ENCODE results near the gene CHST12.
"Not testable (repeated sequence)": the region's sequence is repeated elsewhere in the genome, so short reads cannot be mapped to it uniquely, and the experiment has no call there.

CHST12 gene

DNA sequence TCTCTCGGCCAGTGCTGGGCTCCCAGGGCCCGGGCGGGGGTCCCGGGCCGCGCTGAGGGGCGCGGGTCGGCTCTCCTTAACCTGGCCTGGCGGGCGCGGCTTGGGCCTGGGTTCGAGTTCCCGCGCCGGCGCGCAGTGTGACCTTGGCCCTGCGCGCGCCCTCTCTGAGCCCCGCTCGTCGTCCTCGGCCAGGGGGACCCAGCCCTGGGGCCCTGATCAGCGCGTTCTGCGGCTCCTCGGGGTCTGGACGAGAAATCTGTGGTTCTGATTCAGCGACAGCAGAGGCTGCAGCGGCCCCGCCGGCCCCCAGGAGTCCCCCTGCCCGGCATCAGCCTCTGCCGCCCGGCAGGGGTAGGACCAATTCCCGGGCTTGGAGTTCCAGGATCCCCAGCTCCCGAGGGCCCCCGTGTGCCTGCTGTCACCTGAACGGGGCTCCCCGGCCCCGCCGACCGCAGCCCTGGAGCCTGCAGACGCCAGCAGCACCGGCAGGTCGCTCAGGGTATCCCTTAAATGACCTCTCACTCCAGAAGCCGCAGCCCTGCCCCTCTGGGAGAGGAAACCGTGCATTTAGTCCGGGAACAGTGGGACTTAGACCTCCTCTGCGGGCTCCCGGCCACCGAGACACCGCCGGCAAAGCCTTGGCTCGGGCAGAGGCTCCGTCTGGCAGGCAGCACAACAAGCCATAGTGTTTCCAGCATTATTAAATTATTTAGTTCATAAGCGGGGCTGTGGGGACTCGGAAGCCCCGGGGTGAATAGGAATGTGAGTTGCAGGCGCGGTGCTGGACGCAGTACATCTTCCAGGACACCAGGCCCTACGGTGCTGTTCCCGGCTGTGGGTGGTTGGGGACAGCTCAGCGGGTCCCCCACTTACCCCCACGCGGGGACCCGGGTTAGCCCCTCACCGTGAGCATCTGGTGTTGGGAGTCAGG, 572 bp downstream of the CHST12 start:
- DNase-seq (ENCODE audit: low read depth, low spot score), result no peak

- DNase-seq (ENCODE audit: low read depth, low spot score), result no peak
Observed at GRCh38 chr7:2404714-2405119, 1.3 kb downstream of the CHST12 start.

DNA sequence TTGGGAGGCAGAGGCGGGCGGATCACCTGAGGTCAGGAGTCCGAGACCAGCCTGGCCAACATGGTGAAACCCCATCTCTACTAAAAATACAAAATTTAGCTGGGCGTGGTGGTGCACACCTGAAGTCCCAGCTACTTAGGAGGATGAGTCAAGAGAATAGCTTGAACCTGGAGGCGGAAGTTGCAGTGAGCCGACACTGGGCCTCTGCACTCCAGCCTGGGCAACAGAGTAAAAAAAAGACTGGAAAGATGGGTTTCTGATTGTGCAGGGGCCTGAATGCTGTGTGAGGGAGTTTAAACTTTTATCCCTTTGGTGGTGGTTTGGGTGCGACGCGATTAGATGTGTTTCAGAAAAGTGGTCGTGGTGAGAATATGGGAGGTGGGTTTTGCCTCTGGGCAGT, 1.8 kb downstream of the CHST12 start:
- DNase-seq (ENCODE audit: low read depth, low spot score), result no peak

GRCh38 chr7:2405601-2406345, 2.4 kb downstream of the CHST12 start:
- no peak for DNase-seq (ENCODE audit: low read depth, low spot score)

DNA sequence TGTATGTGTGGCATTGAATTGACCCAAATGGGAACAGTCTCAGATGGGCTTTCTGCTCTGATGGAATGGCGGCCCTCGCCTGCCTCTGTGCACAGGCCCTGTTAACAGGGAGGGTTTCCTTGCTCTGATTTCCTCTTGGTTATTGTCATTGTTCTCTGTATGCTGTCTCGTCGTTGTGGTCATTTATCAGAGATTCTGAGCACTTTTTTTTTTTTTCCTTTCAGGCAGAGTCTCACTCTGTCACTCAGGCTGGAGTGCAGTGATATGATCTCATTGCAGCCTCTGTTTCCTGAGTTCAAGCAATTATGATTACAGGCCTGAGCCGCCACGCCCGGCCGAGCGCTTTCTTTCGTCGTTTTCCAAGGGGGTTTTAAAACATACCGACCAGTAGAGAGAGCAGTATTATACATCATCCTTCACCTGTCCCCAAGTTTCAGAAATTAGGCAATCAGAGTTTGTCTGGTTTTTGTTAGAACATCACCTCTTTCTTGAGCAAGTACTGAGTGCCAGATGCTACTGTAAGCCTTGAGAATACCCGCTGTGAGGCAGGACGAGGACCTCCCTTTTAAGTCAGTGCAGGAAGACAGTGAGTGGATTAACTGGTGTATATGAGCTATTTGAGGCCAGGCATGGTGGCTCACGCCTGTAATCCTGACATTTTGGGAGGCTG, 6.5 kb downstream of the CHST12 start:
- DNase-seq (ENCODE audit: low read depth, low spot score), result no peak

DNA sequence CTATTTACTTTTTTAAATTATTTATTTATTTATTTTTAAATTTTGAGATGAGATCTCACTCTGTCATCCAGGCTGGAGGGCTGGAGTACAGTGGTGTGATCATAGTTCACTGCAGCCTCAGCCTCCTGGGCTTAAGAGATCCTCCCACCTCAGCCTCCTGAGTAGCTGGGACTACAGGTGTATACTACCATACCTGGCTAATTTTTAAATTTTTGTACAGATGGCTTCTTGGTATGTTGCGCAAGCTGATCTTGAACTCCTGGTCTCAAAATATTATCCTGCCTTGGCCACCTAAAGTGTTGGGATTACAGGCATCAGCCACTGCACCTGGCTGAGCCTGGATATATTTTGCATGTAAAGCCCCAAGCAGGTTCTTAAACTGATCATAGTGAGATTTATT, 7.6 kb downstream of the CHST12 start:
- DNase-seq (ENCODE audit: low read depth, low spot score), result no peak

- no peak for DNase-seq (ENCODE audit: low read depth, low spot score)
Observed at GRCh38 chr7:2411815-2412586, 8.6 kb downstream of the CHST12 start.

DNA sequence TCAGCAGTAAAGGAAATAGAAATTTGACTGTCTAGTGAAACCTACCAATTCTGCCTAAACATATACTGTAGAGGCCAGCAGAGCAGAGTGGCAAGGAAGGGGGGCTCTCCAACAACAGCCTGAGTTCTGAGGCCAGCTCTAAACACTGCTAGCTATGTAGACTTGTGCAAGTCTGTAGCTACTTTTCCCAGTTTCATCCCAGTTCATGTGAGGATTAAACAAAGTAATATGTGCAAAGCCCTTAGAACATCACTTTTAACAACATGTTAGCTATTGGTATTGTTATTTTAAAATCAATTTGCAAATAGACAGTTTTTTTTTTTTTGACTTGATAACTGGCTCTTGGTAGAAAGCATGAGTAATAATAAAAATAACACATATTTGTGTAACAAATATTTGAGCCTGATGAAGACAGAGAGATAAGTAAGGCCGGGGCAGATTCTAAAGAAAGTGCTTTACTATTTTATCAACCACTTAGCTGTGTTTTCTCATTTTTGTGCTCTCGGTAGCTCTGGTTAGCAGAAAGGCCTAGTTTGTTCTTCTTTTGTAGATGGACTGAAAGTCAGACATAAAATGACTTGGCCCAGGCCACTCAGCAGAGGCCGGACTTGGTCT, 9.3 kb downstream of the CHST12 start:
- DNase-seq (ENCODE audit: low read depth, low spot score), result no peak

DNA sequence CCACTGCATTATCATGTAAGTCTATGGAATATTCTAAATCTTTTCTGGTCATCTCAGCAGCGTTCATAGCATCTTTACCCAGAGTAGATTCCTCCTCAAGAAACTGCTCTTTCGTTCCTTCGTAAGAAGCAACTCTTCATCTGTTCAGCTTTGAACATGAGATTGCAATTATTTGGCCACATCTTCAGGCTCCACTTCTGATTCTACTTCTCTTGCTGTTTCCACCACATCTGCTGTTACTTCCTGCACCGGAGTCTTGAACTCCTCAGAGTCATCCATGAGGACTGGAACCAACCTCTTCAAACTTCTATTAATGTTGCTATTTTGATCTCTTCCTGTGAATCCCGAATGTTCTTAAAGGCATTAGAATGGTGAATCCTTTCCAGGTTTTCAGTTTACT, 12.7 kb downstream of the CHST12 start:
- no peak for DNase-seq (ENCODE audit: low read depth, low spot score)

DNA sequence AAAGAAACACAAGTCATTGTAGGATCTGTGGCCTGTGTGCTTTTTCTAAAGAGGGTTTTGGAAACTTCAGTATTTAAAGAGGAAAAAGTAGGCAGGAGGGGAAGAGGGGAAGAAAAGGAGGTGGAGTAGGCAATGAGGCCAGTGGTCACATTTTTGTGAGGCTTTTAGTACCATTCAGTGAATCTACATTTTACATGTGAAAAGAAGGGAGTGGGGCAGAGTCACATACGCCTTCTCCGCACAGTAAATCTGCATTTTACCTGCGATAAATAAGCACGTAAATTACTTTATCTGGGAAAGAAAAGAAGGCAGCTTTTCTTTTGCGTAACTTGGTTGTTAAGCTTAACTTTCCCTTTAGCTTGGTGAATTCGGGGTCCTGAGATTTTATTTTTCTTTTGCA, 13.2 kb downstream of the CHST12 start:
- no peak for DNase-seq (ENCODE audit: low read depth, low spot score)

DNA sequence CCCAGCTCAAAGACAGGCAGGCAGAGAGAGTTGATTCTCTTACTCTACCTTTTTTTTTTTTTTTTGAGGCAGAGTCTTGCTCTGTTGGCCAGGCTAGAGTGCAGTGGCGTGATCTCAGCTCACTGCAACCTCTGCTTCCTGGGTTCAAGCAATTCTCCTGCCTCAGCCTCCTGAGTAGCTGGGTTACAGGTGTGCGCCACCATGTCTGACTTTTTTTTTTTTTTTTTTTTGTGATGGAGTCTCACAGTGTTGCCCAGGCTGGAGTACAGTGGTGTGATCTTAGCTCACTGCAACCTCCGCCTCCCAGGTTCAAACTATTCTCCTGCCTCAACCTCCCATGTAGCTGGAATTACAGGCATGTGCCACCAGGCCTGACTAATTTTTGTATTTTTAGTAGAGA, 13.8 kb downstream of the CHST12 start:
- not testable (repeated sequence) for DNase-seq (ENCODE audit: low read depth, low spot score)

- no peak for DNase-seq (ENCODE audit: low read depth, low spot score)
Observed at GRCh38 chr7:2417981-2418481, 14.6 kb downstream of the CHST12 start.

DNA sequence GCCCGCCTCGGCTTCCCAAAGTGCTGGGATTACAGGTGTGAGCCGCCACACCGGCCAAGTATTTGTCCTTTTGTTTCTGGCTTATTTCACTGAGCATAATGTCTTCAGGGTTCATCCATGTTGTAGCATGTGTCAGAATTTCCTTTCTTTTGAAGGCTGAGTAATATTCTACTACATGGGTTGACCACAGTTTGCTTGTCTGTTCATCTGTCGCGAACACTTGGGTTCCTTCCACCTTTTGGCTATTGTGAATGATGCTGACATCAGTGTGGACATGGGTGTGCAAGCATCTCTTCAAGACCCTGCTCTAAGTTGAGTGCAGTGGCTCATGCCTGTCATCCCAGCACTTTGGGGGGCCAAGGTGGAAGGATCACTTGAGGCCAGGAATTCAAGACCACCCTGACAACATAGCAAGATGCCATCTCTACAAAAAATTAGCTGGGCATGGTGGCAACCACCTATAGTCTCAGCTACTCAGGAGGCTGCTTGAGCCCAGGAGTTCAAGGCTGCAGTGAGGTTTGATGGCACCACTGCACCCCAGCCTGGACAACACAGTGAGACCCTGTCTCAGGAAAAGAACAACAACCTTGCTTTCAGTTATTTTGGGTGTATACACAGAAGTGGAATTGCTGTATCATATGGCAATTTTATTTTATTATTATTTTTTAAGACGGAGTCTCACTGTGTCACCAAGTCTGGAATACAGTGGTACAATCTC, 17.0 kb downstream of the CHST12 start:
- no peak for DNase-seq (ENCODE audit: low read depth, low spot score)

- no peak for DNase-seq (ENCODE audit: low read depth, low spot score)
Observed at GRCh38 chr7:2421943-2422310, 18.5 kb downstream of the CHST12 start.

DNA sequence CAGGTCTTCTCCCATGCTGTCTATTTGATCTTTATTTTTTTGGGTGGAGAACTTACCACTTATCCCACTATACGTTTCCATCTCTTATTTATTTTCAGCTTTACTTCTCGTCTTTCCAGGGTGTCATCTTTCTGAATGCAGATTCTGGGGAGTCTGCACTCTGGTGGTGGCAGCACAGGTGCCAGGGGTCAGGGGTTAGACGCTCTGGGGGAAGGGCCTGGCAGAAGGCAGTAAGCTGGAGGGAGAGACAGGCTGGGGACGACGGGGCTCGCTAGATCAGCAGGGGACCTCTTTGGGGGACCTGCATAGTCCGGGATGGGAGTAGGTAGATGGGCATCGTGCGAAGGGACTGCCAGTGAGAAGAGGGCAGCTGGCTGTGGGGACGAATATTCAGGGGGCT, 22.3 kb downstream of the CHST12 start:
- no peak for DNase-seq (ENCODE audit: low read depth, low spot score)

- DNase-seq (ENCODE audit: low read depth, low spot score), result no peak
Observed at GRCh38 chr7:2431260-2431867, 28.0 kb downstream of the CHST12 start.

GRCh38 chr7:2432910-2433712, 29.7 kb downstream of the CHST12 start:
- DNase-seq (ENCODE audit: low read depth, low spot score), result no peak

GRCh38 chr7:2433713-2434550, 30.5 kb downstream of the CHST12 start:
- DNase-seq (ENCODE audit: low read depth, low spot score), result no peak

All from activated CD4-positive, CD25-positive, alpha-beta regulatory T cell treated with anti-CD3 and anti-CD28 coated beads, Interleukin-2, amount 50 U/mL, for 16 hours (primary cell).